ENCODE results near the gene IL16. TPM values are rescaled to one million over a fixed set of nuclear protein-coding genes. Genes with fewer than 3 reads are reported as not detected.
"Not testable (repeated sequence)": the region's sequence is repeated elsewhere in the genome, so short reads cannot be mapped to it uniquely, and the experiment has no call there.

The IL16 gene
- total RNA-seq, 1 experiment from 2014 or later: not detected

DNA sequence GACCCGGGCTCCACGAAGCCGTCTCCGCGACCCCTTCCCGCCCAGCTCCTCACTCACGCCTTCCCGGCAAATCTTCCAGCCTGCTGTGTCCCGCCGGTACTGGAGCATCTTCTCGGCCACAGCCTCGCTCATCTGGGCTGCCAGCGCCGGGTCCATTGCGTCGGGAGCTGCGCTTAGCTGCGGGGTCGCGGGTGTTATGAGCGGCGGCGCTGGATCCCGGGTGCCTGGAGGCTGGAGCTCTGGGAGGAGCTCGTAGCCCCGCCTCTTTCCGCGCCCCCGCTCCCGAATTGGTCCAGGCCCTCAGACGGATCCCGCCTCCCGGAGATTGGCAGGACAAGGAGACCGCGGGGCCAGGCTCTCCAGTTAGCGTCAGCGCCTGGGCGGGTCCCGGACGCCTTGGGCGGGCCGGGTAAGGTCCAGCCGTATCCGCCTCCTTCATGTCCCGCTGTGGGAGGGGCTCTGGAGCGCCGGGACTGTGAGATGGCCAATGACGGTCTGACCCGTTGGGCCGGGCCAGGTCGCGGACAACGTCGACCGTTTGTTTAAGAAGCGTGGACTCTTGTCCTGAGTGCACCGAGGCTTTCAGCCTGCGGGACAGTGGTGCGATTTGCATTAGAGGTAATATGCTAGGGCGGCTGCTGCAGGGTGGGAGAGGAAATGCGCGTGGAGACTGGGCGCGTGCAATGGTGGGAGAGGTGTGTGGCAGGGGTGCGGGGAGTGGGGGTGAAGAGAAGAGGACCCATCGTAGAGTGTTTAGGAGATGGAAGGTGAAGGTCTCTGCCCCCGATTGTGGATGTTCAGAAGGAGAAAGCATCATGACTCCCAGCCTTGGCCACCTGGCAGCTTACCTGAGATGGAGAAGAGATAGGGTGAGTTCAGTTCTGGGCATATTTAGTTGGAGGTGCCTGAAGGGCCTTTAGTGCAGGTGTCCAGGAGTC, 127.5 kb downstream of the IL16 start, which contains the start of gene STARD5:
Gene STARD5, minus strand, starts transcription at position 198 of the 938 bp plus-strand sequence. Its CDS starts 42 bp downstream, at position 156.
- Histone ChIP-seq H3K4me1 (replicated peaks) (peaks cover 46% of the 10 kb centered on the region), H3K4me3 (peak within 1 kb of the TSS; percentile 68), H3K36me3 (peaks cover 20% of the 10 kb centered on the region), H3K27me3 (replicated peaks) (no peaks in the 10 kb centered on the region), H3K9me3 (replicated peaks) (no peaks in the 10 kb centered on the region), H3K27ac (peak within 1 kb of the TSS; percentile 35)
- DNase-seq (ENCODE audit: low read depth in 1 of 2, low spot score in 2 of 2): peak; percentile 95 to 99

- H3K9me3 ChIP-seq (replicated peaks): no peaks in the 10 kb centered on the region
- peaks cover 48% of the 10 kb centered on the region for H3K4me1 ChIP-seq (replicated peaks)
- no peaks in the 10 kb centered on the region for H3K27me3 ChIP-seq (replicated peaks)
- peak overlapping the region; percentile 83 for H3K27ac ChIP-seq
- H3K36me3 ChIP-seq: peaks cover 5% of the 10 kb centered on the region
- DNase-seq (ENCODE audit: low read depth in 1 of 2, low spot score in 2 of 2): peak in 1 of 2 experiments; percentile 20
- H3K4me3 ChIP-seq: no peak overlapping the region
Measured at GRCh38 chr15:81326466-81327212, 130.0 kb downstream of the IL16 start.

DNA sequence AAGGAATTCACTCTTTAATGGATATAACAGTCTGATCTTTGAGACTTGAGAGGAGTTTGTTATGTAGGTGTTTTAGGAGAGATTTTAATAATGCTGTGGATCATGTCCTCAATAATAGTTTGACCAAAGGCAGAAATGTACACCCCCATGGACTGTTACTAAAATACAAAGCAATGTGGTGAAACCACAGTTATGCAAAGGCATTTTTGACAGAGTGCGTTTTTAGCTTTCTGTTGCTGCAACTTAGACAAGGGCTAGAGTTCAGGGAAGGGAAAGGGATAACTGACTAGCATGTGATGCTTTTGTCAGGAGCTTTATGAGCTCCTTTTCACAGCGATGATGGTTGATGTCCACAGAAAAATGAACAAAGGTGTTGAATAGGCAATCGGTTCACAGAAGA, 130.8 kb downstream of the IL16 start:
- H3K4me3 ChIP-seq: no peak overlapping the region
- DNase-seq (ENCODE audit: low read depth in 1 of 2, low spot score in 2 of 2): peak in 1 of 2 experiments; percentile 82
- H3K36me3 ChIP-seq: no peaks in the 10 kb centered on the region
- H3K27ac ChIP-seq: peak overlapping the region; percentile 83
- peaks cover 48% of the 10 kb centered on the region for H3K4me1 ChIP-seq (replicated peaks)
- H3K27me3 ChIP-seq (replicated peaks): no peaks in the 10 kb centered on the region
- no peaks in the 10 kb centered on the region for H3K9me3 ChIP-seq (replicated peaks)

DNA sequence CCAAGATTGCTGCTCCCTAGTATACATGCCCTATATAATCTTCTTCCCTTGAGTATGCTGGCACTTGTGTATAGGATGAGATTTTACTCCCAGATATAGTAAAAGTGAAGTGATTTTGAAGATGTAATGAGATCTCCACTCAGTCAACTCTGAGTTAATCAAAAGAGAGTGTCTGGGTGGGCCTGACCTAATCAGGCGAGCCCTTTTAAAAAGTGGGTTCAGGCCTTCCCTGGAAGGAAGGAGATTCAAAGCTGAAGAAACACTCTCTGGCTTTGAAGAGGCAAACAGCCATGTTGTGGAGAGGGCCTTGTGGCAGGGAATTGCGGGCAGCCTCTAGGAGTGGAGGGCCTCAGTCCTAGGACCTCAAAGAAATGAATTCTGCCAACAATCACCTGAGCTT, 132.8 kb downstream of the IL16 start:
- Histone ChIP-seq H3K9me3 (replicated peaks) (no peaks in the 10 kb centered on the region), H3K36me3 (no peaks in the 10 kb centered on the region), H3K4me3 (no peak overlapping the region), H3K27ac (no peak overlapping the region), H3K4me1 (replicated peaks) (peaks cover 43% of the 10 kb centered on the region), H3K27me3 (replicated peaks) (no peaks in the 10 kb centered on the region)
- no peak for DNase-seq (ENCODE audit: low read depth in 1 of 2, low spot score in 2 of 2)

- Histone ChIP-seq H3K9me3 (replicated peaks) (no peaks in the 10 kb centered on the region), H3K36me3 (no peaks in the 10 kb centered on the region), H3K27ac (no peak overlapping the region), H3K4me1 (replicated peaks) (peaks cover 35% of the 10 kb centered on the region), H3K4me3 (no peak overlapping the region), H3K27me3 (replicated peaks) (no peaks in the 10 kb centered on the region)
- no peak for DNase-seq (ENCODE audit: low read depth in 1 of 2, low spot score in 2 of 2)
Measured at GRCh38 chr15:81330366-81331090, 133.8 kb downstream of the IL16 start.

- H3K27me3 ChIP-seq (replicated peaks); H3K9me3 ChIP-seq (replicated peaks); H3K4me3 ChIP-seq; H3K36me3 ChIP-seq; DNase-seq (ENCODE audit: low read depth in 1 of 2, low spot score in 2 of 2); H3K27ac ChIP-seq: not testable (repeated sequence)
- peaks cover 32% of the 10 kb centered on the region for H3K4me1 ChIP-seq (replicated peaks)
Measured at GRCh38 chr15:81331141-81331540, 134.5 kb downstream of the IL16 start.

GRCh38 chr15:81331600-81331999, 134.9 kb downstream of the IL16 start:
- Histone ChIP-seq H3K4me3 (no peak overlapping the region), H3K27me3 (replicated peaks) (no peaks in the 10 kb centered on the region), H3K9me3 (replicated peaks) (no peaks in the 10 kb centered on the region), H3K27ac (no peak overlapping the region), H3K4me1 (replicated peaks) (peaks cover 28% of the 10 kb centered on the region), H3K36me3 (no peaks in the 10 kb centered on the region)
- DNase-seq (ENCODE audit: low read depth in 1 of 2, low spot score in 2 of 2): no peak

DNA sequence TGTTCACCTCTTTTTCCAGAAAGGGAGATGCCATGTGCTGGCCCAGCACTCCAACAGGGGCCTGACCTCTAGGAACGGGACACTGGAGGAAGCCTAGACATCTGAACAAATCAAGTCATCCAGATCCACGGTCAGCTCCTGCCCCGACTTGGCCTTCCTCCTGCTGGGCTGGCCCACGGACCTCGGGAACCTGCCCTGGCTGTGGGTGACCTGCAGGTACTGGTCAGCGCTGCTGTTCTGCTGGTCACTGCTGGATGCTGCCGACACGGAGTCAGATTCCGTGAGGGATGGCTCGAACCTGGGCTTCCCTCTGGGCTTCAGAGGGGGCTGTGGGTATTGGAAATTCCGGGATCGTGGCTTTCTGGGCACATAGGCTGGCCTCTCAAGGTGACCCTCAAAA, 135.6 kb downstream of the IL16 start:
- no peak overlapping the region for H3K4me3 ChIP-seq
- H3K27me3 ChIP-seq (replicated peaks): no peaks in the 10 kb centered on the region
- H3K4me1 ChIP-seq (replicated peaks): peaks cover 21% of the 10 kb centered on the region
- no peak overlapping the region for H3K27ac ChIP-seq
- no peaks in the 10 kb centered on the region for H3K9me3 ChIP-seq (replicated peaks)
- DNase-seq (ENCODE audit: low read depth in 1 of 2, low spot score in 2 of 2): no peak
- no peaks in the 10 kb centered on the region for H3K36me3 ChIP-seq

DNA sequence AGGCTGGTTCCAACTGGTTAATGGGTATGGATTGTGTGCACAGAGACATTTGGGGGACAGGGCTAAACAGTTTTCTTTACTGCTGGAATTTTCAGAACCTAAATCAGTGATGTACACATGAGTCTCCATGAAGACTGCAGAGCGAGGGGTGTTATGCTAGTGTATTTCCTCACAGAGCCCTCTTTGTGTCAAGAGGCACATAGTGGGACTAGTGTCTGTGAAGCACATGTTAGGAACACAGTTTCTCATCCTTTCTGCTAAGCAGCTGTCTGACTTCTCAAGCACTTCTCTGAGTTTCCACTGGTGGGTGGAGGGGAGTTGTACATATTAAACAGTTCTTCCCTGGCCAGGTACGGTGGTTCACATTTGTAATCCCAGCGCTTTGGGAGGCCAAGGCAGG, 136.7 kb downstream of the IL16 start:
- no peaks in the 10 kb centered on the region for H3K9me3 ChIP-seq (replicated peaks)
- no peak overlapping the region for H3K4me3 ChIP-seq
- no peaks in the 10 kb centered on the region for H3K36me3 ChIP-seq
- no peak overlapping the region for H3K27ac ChIP-seq
- H3K27me3 ChIP-seq (replicated peaks): no peaks in the 10 kb centered on the region
- peaks cover 10% of the 10 kb centered on the region for H3K4me1 ChIP-seq (replicated peaks)
- no peak for DNase-seq (ENCODE audit: low read depth in 1 of 2, low spot score in 2 of 2)

GRCh38 chr15:81334768-81335435, 138.2 kb downstream of the IL16 start:
- no peaks in the 10 kb centered on the region for H3K36me3 ChIP-seq
- DNase-seq (ENCODE audit: low read depth in 1 of 2, low spot score in 2 of 2): no peak

GRCh38 chr15:81335631-81336030, 139.0 kb downstream of the IL16 start:
- Histone ChIP-seq H3K4me3 (no peak overlapping the region), H3K4me1 (replicated peaks) (no peaks in the 10 kb centered on the region; the same call in 1 of the 2 replicates), H3K9me3 (replicated peaks) (no peaks in the 10 kb centered on the region), H3K27ac (no peak overlapping the region), H3K27me3 (replicated peaks) (no peaks in the 10 kb centered on the region), H3K36me3 (no peaks in the 10 kb centered on the region)
- DNase-seq (ENCODE audit: low read depth in 1 of 2, low spot score in 2 of 2): no peak

More at GRCh38 chr15:81334768-81335435, 138.2 kb downstream of the IL16 start:
- no peak overlapping the region for H3K4me3 ChIP-seq
- H3K27ac ChIP-seq: no peak overlapping the region
- H3K9me3 ChIP-seq (replicated peaks): no peaks in the 10 kb centered on the region
- H3K27me3 ChIP-seq (replicated peaks): no peaks in the 10 kb centered on the region
- H3K4me1 ChIP-seq (replicated peaks): no peaks in the 10 kb centered on the region; the same call in 1 of the 2 replicates

- Histone ChIP-seq H3K4me3 (no peak overlapping the region), H3K36me3 (no peaks in the 10 kb centered on the region), H3K4me1 (replicated peaks) (no peaks in the 10 kb centered on the region; the same call in 1 of the 2 replicates), H3K27ac (no peak overlapping the region), H3K27me3 (replicated peaks) (no peaks in the 10 kb centered on the region), H3K9me3 (replicated peaks) (no peaks in the 10 kb centered on the region)
- DNase-seq (ENCODE audit: low read depth in 1 of 2, low spot score in 2 of 2): no peak
Measured at GRCh38 chr15:81336568-81336967, 139.9 kb downstream of the IL16 start.

DNA sequence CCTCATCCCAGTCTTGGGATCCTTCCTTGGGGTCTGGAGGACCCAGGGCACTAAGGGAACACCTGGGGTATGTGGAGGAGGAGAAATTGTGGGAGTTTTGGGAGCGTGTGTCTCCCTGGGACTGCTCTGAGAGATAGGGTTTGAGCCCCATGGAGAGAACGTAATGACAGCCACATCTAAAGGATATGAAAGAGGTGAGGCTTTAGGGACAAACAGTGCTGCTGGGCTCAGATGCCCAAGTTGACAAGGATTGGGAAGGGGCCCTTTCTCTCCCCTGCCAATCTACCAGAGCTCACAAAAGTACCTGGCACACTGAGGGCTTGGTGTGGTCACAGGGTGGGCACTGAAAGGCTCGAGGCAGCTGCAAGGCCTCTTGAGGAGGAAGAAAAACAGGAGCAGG, 140.6 kb downstream of the IL16 start:
- H3K4me1 ChIP-seq (replicated peaks): no peaks in the 10 kb centered on the region; the same call in 1 of the 2 replicates

More for the DNA sequence above, 140.6 kb downstream of the IL16 start:
- Histone ChIP-seq H3K27ac (no peak overlapping the region), H3K36me3 (no peaks in the 10 kb centered on the region), H3K9me3 (replicated peaks) (no peaks in the 10 kb centered on the region), H3K4me3 (no peak overlapping the region), H3K27me3 (replicated peaks) (no peaks in the 10 kb centered on the region)
- DNase-seq (ENCODE audit: low read depth in 1 of 2, low spot score in 2 of 2): no peak

Measured in SJSA1 (cell line).